Thymus (tissue), 11 donors: Measurements from ENCODE around the gene TOMM5. TPM values are rescaled to one million over a fixed set of nuclear protein-coding genes. Genes with fewer than 3 reads are reported as not detected.
A peak's percentile ranks its signal among the peaks of the same experiment; 100 is the strongest.

Experiments
- DNase-seq, 9 donors: peaks; one replicate each; pipeline ENCODE4 v3.0.0-alpha.2; 2013; ENCODE audit warnings: low spot score in 9 of 9, low read depth in 6 of 9, missing footprints in 1 of 9
- H3K27ac ChIP-seq, 2 donors: one replicate each; pipeline ENCODE4 v1.5.1; 2013; ENCODE audit warnings: control low read depth in 1 of 2, low read depth in 1 of 2, low read length in 1 of 2, mild to moderate bottlenecking in 1 of 2, moderate library complexity in 1 of 2
- H3K27me3 ChIP-seq, 2 donors: one replicate each; pipeline ENCODE4 v1.5.1; 2013; ENCODE audit warnings: low read length in 1 of 2; ENCODE audit not compliant: control insufficient read depth in 2 of 2, insufficient read depth in 1 of 2
- H3K36me3 ChIP-seq, 2 donors: one replicate each; pipeline ENCODE4 v1.5.1; 2013; ENCODE audit warnings: low read length in 1 of 2, mild to moderate bottlenecking in 1 of 2, moderate library complexity in 1 of 2; ENCODE audit not compliant: control insufficient read depth in 2 of 2, insufficient read depth in 2 of 2
- H3K4me1 ChIP-seq, 2 donors: one replicate each; pipeline ENCODE4 v1.5.1; 2013; ENCODE audit warnings: low read length in 2 of 2; ENCODE audit not compliant: control insufficient read depth in 2 of 2, insufficient read depth in 2 of 2
- H3K4me3 ChIP-seq, 2 donors: one replicate each; pipeline ENCODE4 v1.5.1; 2013; ENCODE audit warnings: low read length in 2 of 2, control low read depth in 1 of 2, mild to moderate bottlenecking in 1 of 2
- H3K9me3 ChIP-seq, 2 donors: one replicate each; pipeline ENCODE4 v1.5.1; 2013; ENCODE audit warnings: low read length in 1 of 2, mild to moderate bottlenecking in 1 of 2; ENCODE audit not compliant: control insufficient read depth in 2 of 2, insufficient read depth in 1 of 2
- WGBS: extraction: QIAGEN DNeasy Blood & Tissue Kit; methylation state at CpG from one replicate; pipeline ENCODE4 v1.1.7; 2013; 5-methylcytosine and 5-hydroxymethylcytosine counted together
- polyA plus RNA-seq: library from polyadenylated mRNA; stranded (reverse); fragments of 200-250 nt; gene quantifications from one replicate; pipeline ENCODE4 v1.2.3, GENCODE V29; 2013
- total RNA-seq: library from RNA; stranded (reverse); fragments of 120-200 nt; gene quantifications from one replicate; pipeline ENCODE4 v1.2.4, GENCODE V29; 2013
- donor health status: healthy.

TOMM5 gene
- total and polyA plus RNA-seq, 2 donors: 132 to 170 TPM

- WGBS: 30% methylated on average over 5 of the region's 5 CpGs
- no peaks in the 10 kb centered on the region for H3K9me3 ChIP-seq
- peaks cover 0 to 8% of the 10 kb centered on the region in 2 donors for H3K4me1 ChIP-seq
- H3K4me3 ChIP-seq: peak overlapping the region; percentile 42 to 67
- H3K36me3 ChIP-seq: peaks cover under 1 to 7% of the 10 kb centered on the region in 2 donors
- no peak overlapping the region for H3K27ac ChIP-seq
- peaks cover 0 to 5% of the 10 kb centered on the region in 2 donors for H3K27me3 ChIP-seq
- DNase-seq: peak in 1 of 9 donors; percentile 5
Measured at GRCh38 chr9:37575511-37575914, 16.9 kb downstream of the TOMM5 start.

GRCh38 chr9:37575001-37575400 lies 17.4 kb downstream of the TOMM5 start:
- Histone ChIP-seq H3K4me1 (peaks cover 0 to 8% of the 10 kb centered on the region in 2 donors), H3K27ac (no peak overlapping the region), H3K9me3 (no peaks in the 10 kb centered on the region), H3K4me3 (no peak overlapping the region), H3K27me3 (peaks cover 0 to 5% of the 10 kb centered on the region in 2 donors), H3K36me3 (peaks cover 0 to 1% of the 10 kb centered on the region in 2 donors)
- DNase-seq: no peak
- 93% methylated on average over 5 of the region's 5 CpGs for WGBS

GRCh38 chr9:37574241-37574721 lies 18.1 kb downstream of the TOMM5 start:
- Histone ChIP-seq H3K4me1 (peaks cover 0 to 8% of the 10 kb centered on the region in 2 donors), H3K4me3 (no peak overlapping the region), H3K27me3 (peaks cover 0 to 5% of the 10 kb centered on the region in 2 donors), H3K9me3 (no peaks in the 10 kb centered on the region), H3K27ac (no peak overlapping the region), H3K36me3 (no peaks in the 10 kb centered on the region)
- 95% methylated on average over 5 of the region's 5 CpGs for WGBS
- no peak for DNase-seq

- Histone ChIP-seq H3K27me3 (peaks cover 0 to 5% of the 10 kb centered on the region in 2 donors), H3K9me3 (no peaks in the 10 kb centered on the region), H3K4me1 (no peaks in the 10 kb centered on the region), H3K4me3 (no peak overlapping the region), H3K36me3 (no peaks in the 10 kb centered on the region), H3K27ac (no peak overlapping the region)
- 100% methylated on average over 1 of the region's 1 CpG for WGBS
- no peak for DNase-seq
Measured at GRCh38 chr9:37571282-37571681, 21.1 kb downstream of the TOMM5 start.

- Histone ChIP-seq H3K27ac (no peak overlapping the region), H3K4me3 (no peak overlapping the region), H3K27me3 (no peaks in the 10 kb centered on the region), H3K36me3 (no peaks in the 10 kb centered on the region), H3K9me3 (peaks cover 0 to 8% of the 10 kb centered on the region in 2 donors), H3K4me1 (no peaks in the 10 kb centered on the region)
- WGBS: 92% methylated on average over 3 of the region's 3 CpGs
- DNase-seq: no peak
Measured at GRCh38 chr9:37566716-37567115, 25.7 kb downstream of the TOMM5 start.

GRCh38 chr9:37565661-37566618 lies 26.5 kb downstream of the TOMM5 start:
- Histone ChIP-seq H3K27me3 (no peaks in the 10 kb centered on the region), H3K36me3 (no peaks in the 10 kb centered on the region), H3K4me1 (no peaks in the 10 kb centered on the region), H3K27ac (no peak overlapping the region), H3K4me3 (no peak overlapping the region), H3K9me3 (peaks cover 0 to 8% of the 10 kb centered on the region in 2 donors)
- DNase-seq: no peak
- WGBS: 98% methylated on average over 7 of the region's 7 CpGs

GRCh38 chr9:37564916-37565315 lies 27.5 kb downstream of the TOMM5 start:
- DNase-seq: no peak
- no peaks in the 10 kb centered on the region for H3K27me3 ChIP-seq
- no peaks in the 10 kb centered on the region for H3K4me1 ChIP-seq
- H3K9me3 ChIP-seq: peaks cover 0 to 8% of the 10 kb centered on the region in 2 donors
- H3K4me3 ChIP-seq: no peak overlapping the region
- no peak overlapping the region for H3K27ac ChIP-seq
- WGBS: 97% methylated on average over 4 of the region's 4 CpGs
- H3K36me3 ChIP-seq: no peaks in the 10 kb centered on the region

GRCh38 chr9:37563806-37564513 lies 28.4 kb downstream of the TOMM5 start:
- no peak for DNase-seq
- Histone ChIP-seq H3K4me1 (no peaks in the 10 kb centered on the region), H3K27ac (no peak overlapping the region), H3K4me3 (no peak overlapping the region), H3K9me3 (peaks cover 0 to 8% of the 10 kb centered on the region in 2 donors), H3K36me3 (no peaks in the 10 kb centered on the region), H3K27me3 (no peaks in the 10 kb centered on the region)
- 82% methylated on average over 3 of the region's 3 CpGs for WGBS

GRCh38 chr9:37562826-37563225 lies 29.6 kb downstream of the TOMM5 start:
- Histone ChIP-seq H3K27me3 (no peaks in the 10 kb centered on the region), H3K4me1 (no peaks in the 10 kb centered on the region), H3K4me3 (no peak overlapping the region), H3K36me3 (no peaks in the 10 kb centered on the region), H3K27ac (no peak overlapping the region), H3K9me3 (peaks cover 0 to 8% of the 10 kb centered on the region in 2 donors)
- no peak for DNase-seq
- WGBS: 90% methylated on average over 1 of the region's 1 CpG
